H1 (cell line): ENCODE results near the gene SOSTDC1. TPM values are rescaled to one million over a fixed set of nuclear protein-coding genes. Genes with fewer than 3 reads are reported as not detected.

ENCODE experiments used
- ASH2L ChIP-seq: fragments of 200-600, 300-600 bp; sonication (generic); IDR thresholded peaks from one replicate; pipeline ENCODE4 v1.7.1; 2017; ENCODE audit warnings: low read length
- CHD7 ChIP-seq: fragments of 300-600 bp; sonication (generic); IDR thresholded peaks from 2 replicates; pipeline ENCODE4 v1.7.1; 2012; ENCODE audit warnings: low read length, moderate library complexity, mild to moderate bottlenecking, inconsistent platforms; ENCODE audit not compliant: insufficient replicate concordance
- KDM4A ChIP-seq: IDR thresholded peaks from one replicate; pipeline ENCODE4 v1.7.1; 2012; ENCODE audit warnings: low read depth, mild to moderate bottlenecking, moderate library complexity, low read length, inconsistent platforms; ENCODE audit not compliant: severe bottlenecking
- NANOG ChIP-seq: IDR thresholded peaks from 2 replicates; pipeline ENCODE4 v1.6.1; 2011; ENCODE audit warnings: low read length, low read depth, mild to moderate bottlenecking, inconsistent platforms; ENCODE audit not compliant: insufficient read depth, poor library complexity, severe bottlenecking
- PHF8 ChIP-seq: fragments of 200-600 bp; sonication (generic); conservative IDR thresholded peaks from 2 replicates; pipeline ENCODE4 v1.7.1; 2012; ENCODE audit warnings: low read depth, mild to moderate bottlenecking, inconsistent platforms, low read length, moderate library complexity
- RFX5 ChIP-seq: IDR thresholded peaks from 2 replicates; pipeline ENCODE4 v1.6.1; 2011; ENCODE audit warnings: low read depth, low read length, improper control_type of control experiment, borderline replicate concordance
- SUZ12 ChIP-seq: fragments of 200-600 bp; sonication (generic); IDR thresholded peaks from 2 replicates; pipeline ENCODE4 v1.6.1; 2012; ENCODE audit warnings: mild to moderate bottlenecking, inconsistent platforms, low read length, moderate library complexity, mixed read lengths
- YY1 ChIP-seq: IDR thresholded peaks from 2 replicates; pipeline ENCODE4 v1.6.1; 2011; ENCODE audit warnings: low read depth, mild to moderate bottlenecking, low read length
- polyA plus RNA-seq, 7 experiments: library from polyadenylated mRNA; depleted of rRNA in 3 of 7; stranded (reverse) in 5 of 7; unstranded in 2 of 7; fragments of >200 nt in 5 of 7; fragments of 200-250 nt in 2 of 7; gene quantifications; 1 replicate in 5 of 7; 2 replicates in 1 of 7; 4 replicates in 1 of 7; pipeline versions ENCODE4 v1.2.1 to v1.2.3, GENCODE V29; 2011 to 2013; ENCODE audit warnings: missing spikeins in 2 of 7, mixed read lengths in 2 of 7
- total RNA-seq: library from RNA; stranded (reverse); fragmentation: NEBNext Ultra II Directional; extraction: Animal tissue kit (Norgen Biotek cat#: 25700); gene quantifications from 2 replicates; pipeline ENCODE4 v1.2.1, GENCODE V29; 2021

The SOSTDC1 gene
- total and polyA plus RNA-seq, 2 of the 8 experiments (the other 6 are each of a cell fraction or from before 2014, with no cell fraction given): 0.35 to 0.79 TPM

- no peak for TF ChIP-seq CHD7
- peak; percentile 3 for TF ChIP-seq NANOG
- no peak for TF ChIP-seq RFX5
- peak; percentile 76 for TF ChIP-seq KDM4A
- no peak for TF ChIP-seq YY1
- TF ChIP-seq ASH2L: peak; percentile 90
- peak; percentile 59; the same call in 1 of the 2 replicates for TF ChIP-seq SUZ12
- peak; percentile 15; the same call in 1 of the 2 replicates for TF ChIP-seq PHF8
These were observed 44.0 kb downstream of the SOSTDC1 start, which contains the start of gene CRPPA (continued) for GRCh38 chr7:16421333-16422102.
